PC-9 (cell line): ENCODE data around the gene SYNDIG1L.

Experiments
- CTCF ChIP-seq: fragments of 200-600 bp; sonication (generic); conservative IDR thresholded peaks from 2 replicates; pipeline ENCODE4 v1.6.1; 2017; ENCODE audit warnings: mixed run types, antibody characterized with exemption, mild to moderate bottlenecking, moderate library complexity
- EZH2 ChIP-seq: fragments of 200-600 bp; sonication (generic); IDR thresholded peaks from 2 replicates; pipeline ENCODE4 v1.8.0; 2017; ENCODE audit warnings: antibody characterized with exemption, low read depth

DNA sequence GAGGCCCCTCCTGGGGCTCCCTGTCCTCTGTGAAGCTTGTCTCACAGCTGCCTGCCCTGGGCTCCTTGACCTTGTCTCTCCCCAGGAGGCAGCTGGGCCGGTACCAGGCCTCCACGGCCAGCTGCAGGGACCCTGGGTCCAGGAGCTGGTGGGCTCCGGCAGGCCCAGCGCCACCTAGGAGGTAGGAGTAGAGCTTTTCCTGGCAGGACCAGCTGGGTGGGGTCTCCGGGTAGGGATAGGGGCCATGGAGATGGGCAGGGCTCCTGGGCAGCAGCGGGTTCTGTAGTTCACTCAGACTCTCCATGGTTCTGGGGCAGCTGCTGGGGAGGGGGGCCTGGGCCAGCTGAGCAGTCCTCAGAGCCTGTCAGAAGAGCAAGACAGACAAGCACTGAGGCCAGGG lies 16.6 kb downstream of the SYNDIG1L start:
- TF ChIP-seq CTCF: no peak
- no peak for TF ChIP-seq EZH2
